Activated CD8-positive, alpha-beta memory T cell treated with anti-CD3 and anti-CD28 coated beads, Interleukin-2, amount 10 ng/mL, durations not matched to agents 7 days and 5 days (primary cell): ENCODE results near the gene AFG1L. TPM values are rescaled to one million over a fixed set of nuclear protein-coding genes. Genes with fewer than 3 reads are reported as not detected.
"Not testable (repeated sequence)": the region's sequence is repeated elsewhere in the genome, so short reads cannot be mapped to it uniquely, and the experiment has no call there.

Experiments
- ATAC-seq: fragments of 150-1000 bp; cut with Tn5 transposase; one replicate; pipeline ENCODE4 v1.10.0; 2021; ENCODE audit warnings: moderate library complexity
- CTCF ChIA-PET: fragments of 350-600 bp; sonication (Branson Sonifier 250); formaldehyde crosslinking; loops from one replicate; lab custom pipeline; 2021; ENCODE audit warnings: antibody characterized with exemption; lab: Charles Lee
- DNase-seq: peaks from one replicate; pipeline ENCODE4 v3.0.0-alpha.2; 2020
- H3K27ac Mint-ChIP-seq: one replicate; pipeline ENCODE4 v1.8.0; 2021; ENCODE audit warnings: mild to moderate bottlenecking, mixed read lengths
- H3K27me3 Mint-ChIP-seq: one replicate; pipeline ENCODE4 v1.8.0; 2021; ENCODE audit warnings: mixed read lengths
- H3K36me3 Mint-ChIP-seq: one replicate; pipeline ENCODE4 v1.8.0; 2021; ENCODE audit warnings: mild to moderate bottlenecking, mixed read lengths
- H3K4me1 Mint-ChIP-seq: one replicate; pipeline ENCODE4 v1.8.0; 2021; ENCODE audit warnings: mixed read lengths
- H3K4me3 Mint-ChIP-seq: one replicate; pipeline ENCODE4 v1.8.0; 2021; ENCODE audit warnings: mild to moderate bottlenecking, moderate library complexity, mixed read lengths
- H3K9me3 Mint-ChIP-seq: one replicate; pipeline ENCODE4 v1.8.0; 2022; ENCODE audit warnings: low read depth, mixed read lengths
- total RNA-seq, 2 experiments: library from RNA; stranded (reverse); gene quantifications; one replicate each; pipeline ENCODE4 v1.2.3, GENCODE V29; 2021

The AFG1L gene
- total RNA-seq, 2 experiments from 2014 or later = 3.9 to 8.9 TPM

DNA sequence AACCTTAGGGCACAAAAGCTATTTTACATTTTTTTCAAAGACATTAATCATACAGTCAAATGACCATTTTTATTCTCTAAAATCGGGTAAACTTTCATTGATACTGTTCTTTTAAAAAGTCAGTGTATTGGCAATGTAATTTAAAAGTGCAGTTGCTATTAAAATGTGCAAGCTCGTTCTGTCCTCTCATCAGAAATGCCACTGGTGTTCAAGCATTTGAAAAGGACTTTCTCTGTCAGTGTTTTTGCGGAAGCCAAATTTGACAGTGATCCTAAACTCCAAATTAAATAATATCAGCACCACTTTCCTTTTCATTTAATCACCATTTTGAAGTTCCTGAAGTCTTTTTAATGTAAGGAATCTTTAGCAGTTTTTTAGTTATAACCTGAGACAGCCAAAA is 69.6 kb downstream of the AFG1L start:
- H3K9me3 Mint-ChIP-seq = no peaks in the 10 kb centered on the region
- DNase-seq = no peak
- H3K4me1 Mint-ChIP-seq = peaks cover 5% of the 10 kb centered on the region

GRCh38 chr6:108365478-108365877 is 70.6 kb downstream of the AFG1L start:
- ATAC-seq (no peak), DNase-seq (no peak)
- peaks cover 5% of the 10 kb centered on the region for H3K4me1 Mint-ChIP-seq
- no peak overlapping the region for H3K27ac Mint-ChIP-seq
- CTCF ChIA-PET = no interaction called here
- H3K36me3 Mint-ChIP-seq = no peaks in the 10 kb centered on the region
- H3K27me3 Mint-ChIP-seq = no peaks in the 10 kb centered on the region
- no peaks in the 10 kb centered on the region for H3K9me3 Mint-ChIP-seq
- no peak overlapping the region for H3K4me3 Mint-ChIP-seq

More for the DNA sequence above, 69.6 kb downstream of the AFG1L start:
- Mint-ChIP-seq H3K36me3 (no peaks in the 10 kb centered on the region), H3K27ac (no peak overlapping the region), H3K27me3 (no peaks in the 10 kb centered on the region), H3K4me3 (no peak overlapping the region)
- CTCF ChIA-PET = interaction anchor here (0.7 kb wide), 2 partner anchors 9 to 1047 kb away, joined by 3 to 4 read pairs; no protein-coding TSS in a partner anchor
- ATAC-seq = no peak

- Mint-ChIP-seq H3K36me3 (no peaks in the 10 kb centered on the region), H3K4me3 (no peak overlapping the region), H3K4me1 (peaks cover 3% of the 10 kb centered on the region), H3K9me3 (no peaks in the 10 kb centered on the region), H3K27ac (no peak overlapping the region), H3K27me3 (no peaks in the 10 kb centered on the region)
- CTCF ChIA-PET = no interaction called here
- DNase-seq = no peak
- no peak for ATAC-seq
Observed at GRCh38 chr6:108366236-108366635, 71.4 kb downstream of the AFG1L start.

DNA sequence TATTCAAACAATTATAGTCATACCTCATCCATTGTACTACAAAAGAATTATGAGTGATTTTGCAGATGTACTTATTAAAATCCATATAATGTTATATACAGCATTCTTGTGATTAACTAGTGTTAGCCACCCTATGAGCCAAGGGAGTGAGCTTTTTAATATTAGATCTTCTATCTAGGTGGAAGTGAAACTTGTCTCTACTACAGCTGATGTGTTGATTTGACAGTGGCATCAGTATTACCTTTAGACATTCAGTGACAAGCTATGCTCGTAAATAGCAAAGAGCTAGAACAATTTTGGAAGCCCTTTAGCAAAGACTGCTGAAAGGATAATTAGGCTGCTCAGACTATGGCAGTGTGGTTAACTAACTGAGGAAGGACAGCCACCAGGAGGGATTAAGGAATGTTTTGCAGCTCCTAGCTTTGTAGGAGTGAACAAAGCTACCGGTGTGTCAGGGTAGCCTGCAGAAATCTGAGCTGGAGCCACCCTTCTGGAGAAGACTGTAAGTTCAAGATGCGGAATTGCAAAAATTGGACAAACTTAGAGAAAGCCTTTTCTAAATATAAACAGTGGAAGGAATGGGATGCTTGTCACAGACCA is 73.7 kb downstream of the AFG1L start:
- Mint-ChIP-seq H3K27me3 (no peaks in the 10 kb centered on the region), H3K36me3 (no peaks in the 10 kb centered on the region), H3K4me1 (peaks cover 3% of the 10 kb centered on the region), H3K4me3 (no peak overlapping the region), H3K9me3 (no peaks in the 10 kb centered on the region), H3K27ac (no peak overlapping the region)
- ATAC-seq (no peak), DNase-seq (no peak)
- CTCF ChIA-PET = no interaction called here

DNA sequence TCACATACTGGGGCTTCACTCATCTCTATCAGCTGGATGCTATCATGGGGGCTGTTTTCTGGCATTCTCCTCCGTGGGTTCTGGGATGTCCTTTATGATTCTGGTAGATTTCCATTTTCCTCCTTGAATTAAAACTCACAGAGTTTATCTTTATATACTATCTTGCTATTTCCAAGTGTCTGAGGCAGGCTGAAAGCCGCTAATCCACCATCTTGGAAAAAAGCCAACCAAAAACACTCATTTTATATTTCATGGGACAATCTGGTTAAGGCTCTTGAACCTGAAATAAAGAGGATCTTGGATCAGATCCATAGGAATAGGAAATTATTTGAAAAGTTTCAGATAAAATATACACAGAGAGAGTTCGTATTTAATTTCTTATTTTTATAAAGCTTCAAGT is 86.0 kb downstream of the AFG1L start:
- Mint-ChIP-seq H3K9me3 (no peaks in the 10 kb centered on the region), H3K27ac (no peak overlapping the region), H3K4me1 (no peaks in the 10 kb centered on the region), H3K27me3 (no peaks in the 10 kb centered on the region), H3K36me3 (peaks cover 5% of the 10 kb centered on the region), H3K4me3 (no peak overlapping the region)
- ATAC-seq (no peak), DNase-seq (no peak)
- CTCF ChIA-PET = no interaction called here

DNA sequence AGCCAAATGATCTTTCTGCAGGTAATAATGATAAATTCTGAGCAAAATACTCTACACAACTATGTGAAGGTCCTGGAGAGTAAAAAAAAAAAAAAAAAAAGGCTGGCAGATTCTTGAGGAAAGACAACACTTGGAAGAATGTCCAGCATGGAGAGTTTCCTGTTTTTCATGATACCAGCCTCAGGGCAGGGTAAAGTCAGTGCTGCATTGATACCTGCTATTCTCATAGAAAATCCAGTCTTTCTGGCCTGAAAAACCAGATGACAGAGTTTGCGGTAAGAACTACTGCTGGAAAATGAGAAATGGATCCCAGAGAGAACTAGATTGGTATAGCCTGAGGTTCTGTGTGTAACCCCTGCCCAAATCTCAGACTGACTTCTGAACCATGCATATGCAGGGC is 89.1 kb downstream of the AFG1L start:
- H3K9me3 Mint-ChIP-seq = no peaks in the 10 kb centered on the region
- H3K27ac Mint-ChIP-seq = no peak overlapping the region
- no peak overlapping the region for H3K4me3 Mint-ChIP-seq
- ATAC-seq (no peak), DNase-seq (no peak)
- H3K4me1 Mint-ChIP-seq = no peaks in the 10 kb centered on the region
- CTCF ChIA-PET = no interaction called here
- no peaks in the 10 kb centered on the region for H3K36me3 Mint-ChIP-seq
- H3K27me3 Mint-ChIP-seq = no peaks in the 10 kb centered on the region

DNA sequence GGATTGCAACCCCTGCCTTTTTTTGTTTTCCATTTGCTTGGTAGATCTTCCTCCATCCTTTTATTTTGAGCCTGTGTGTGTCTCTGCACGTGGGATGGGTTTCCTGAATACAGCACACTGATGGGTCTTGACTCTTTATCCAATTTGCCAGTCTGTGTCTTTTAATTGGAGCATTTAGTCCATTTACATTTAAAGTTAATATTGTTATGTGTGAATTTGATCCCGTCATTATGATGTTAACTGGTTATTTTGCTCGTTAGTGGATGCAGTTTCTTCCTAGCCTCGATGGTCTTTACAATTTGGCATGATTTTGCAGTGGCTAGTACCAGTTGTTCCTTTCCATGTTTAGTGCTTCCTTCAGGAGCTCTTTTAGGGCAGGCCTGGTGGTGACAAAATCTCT is 94.3 kb downstream of the AFG1L start:
- H3K4me1 Mint-ChIP-seq, H3K27me3 Mint-ChIP-seq, DNase-seq, H3K4me3 Mint-ChIP-seq, H3K27ac Mint-ChIP-seq, ATAC-seq, H3K36me3 Mint-ChIP-seq, H3K9me3 Mint-ChIP-seq, CTCF ChIA-PET: not testable (repeated sequence)

GRCh38 chr6:108395297-108395696 is 100.4 kb downstream of the AFG1L start:
- ATAC-seq = no peak
- no peaks in the 10 kb centered on the region for H3K4me1 Mint-ChIP-seq
- H3K27ac Mint-ChIP-seq = no peak overlapping the region
- CTCF ChIA-PET = interaction anchor here (0.9 kb wide), 1 partner anchor 11 kb away, joined by 3 read pairs; no protein-coding TSS in a partner anchor
- no peaks in the 10 kb centered on the region for H3K9me3 Mint-ChIP-seq
- peaks cover 3% of the 10 kb centered on the region for H3K27me3 Mint-ChIP-seq
- no peak for DNase-seq
- no peaks in the 10 kb centered on the region for H3K36me3 Mint-ChIP-seq
- H3K4me3 Mint-ChIP-seq = no peak overlapping the region

- no peak overlapping the region for H3K4me3 Mint-ChIP-seq
- no peak for ATAC-seq
- CTCF ChIA-PET = no interaction called here
- no peak overlapping the region for H3K27ac Mint-ChIP-seq
- H3K9me3 Mint-ChIP-seq = no peaks in the 10 kb centered on the region
- H3K4me1 Mint-ChIP-seq = no peaks in the 10 kb centered on the region
- no peak for DNase-seq
- H3K36me3 Mint-ChIP-seq = peaks cover 7% of the 10 kb centered on the region
- no peaks in the 10 kb centered on the region for H3K27me3 Mint-ChIP-seq
Observed at GRCh38 chr6:108403236-108403635, 108.4 kb downstream of the AFG1L start.

DNA sequence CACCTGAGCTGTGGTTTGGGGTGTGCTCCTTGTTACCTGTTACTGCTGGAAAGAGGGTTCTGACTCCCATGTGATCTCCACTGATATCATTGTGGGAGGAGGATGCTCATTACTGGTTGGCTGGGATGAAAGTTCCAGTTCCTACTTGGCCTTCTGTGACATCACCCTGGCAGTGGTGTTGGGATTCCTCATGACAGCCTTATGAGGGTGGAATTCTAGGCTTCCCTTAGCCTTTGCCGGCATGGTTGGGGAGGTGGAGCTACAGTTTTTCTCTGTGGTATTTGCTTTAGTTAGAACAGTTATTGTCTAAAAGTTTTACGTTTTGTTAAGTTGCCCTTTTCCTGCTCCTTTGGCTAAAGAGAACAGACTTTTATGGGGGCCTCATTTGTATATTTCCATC is 112.1 kb downstream of the AFG1L start:
- Mint-ChIP-seq H3K27ac (no peak overlapping the region), H3K9me3 (peaks cover 1% of the 10 kb centered on the region), H3K4me1 (no peaks in the 10 kb centered on the region), H3K36me3 (peaks cover 8% of the 10 kb centered on the region), H3K27me3 (no peaks in the 10 kb centered on the region), H3K4me3 (no peak overlapping the region)
- ATAC-seq (no peak), DNase-seq (no peak)
- CTCF ChIA-PET = interaction anchor here (1.3 kb wide), 1 partner anchor 14 kb away, joined by 4 read pairs; no protein-coding TSS in a partner anchor

- CTCF ChIA-PET = interaction anchor here (1.3 kb wide), 1 partner anchor 13 kb away, joined by 4 read pairs; no protein-coding TSS in a partner anchor
- H3K9me3 Mint-ChIP-seq = peaks cover 5% of the 10 kb centered on the region
- ATAC-seq = no peak
- H3K4me1 Mint-ChIP-seq = no peaks in the 10 kb centered on the region
- no peak overlapping the region for H3K27ac Mint-ChIP-seq
- DNase-seq = no peak
- H3K4me3 Mint-ChIP-seq = no peak overlapping the region
- peaks cover 10% of the 10 kb centered on the region for H3K36me3 Mint-ChIP-seq
- no peaks in the 10 kb centered on the region for H3K27me3 Mint-ChIP-seq
Observed at GRCh38 chr6:108407904-108408827, 113.3 kb downstream of the AFG1L start.

GRCh38 chr6:108408861-108409260 is 114.0 kb downstream of the AFG1L start:
- Mint-ChIP-seq H3K4me3 (no peak overlapping the region), H3K9me3 (peaks cover 5% of the 10 kb centered on the region), H3K4me1 (no peaks in the 10 kb centered on the region), H3K27ac (no peak overlapping the region), H3K36me3 (peaks cover 10% of the 10 kb centered on the region), H3K27me3 (peaks cover under 1% of the 10 kb centered on the region)
- CTCF ChIA-PET = no interaction called here
- DNase-seq (no peak), ATAC-seq (no peak)

DNA sequence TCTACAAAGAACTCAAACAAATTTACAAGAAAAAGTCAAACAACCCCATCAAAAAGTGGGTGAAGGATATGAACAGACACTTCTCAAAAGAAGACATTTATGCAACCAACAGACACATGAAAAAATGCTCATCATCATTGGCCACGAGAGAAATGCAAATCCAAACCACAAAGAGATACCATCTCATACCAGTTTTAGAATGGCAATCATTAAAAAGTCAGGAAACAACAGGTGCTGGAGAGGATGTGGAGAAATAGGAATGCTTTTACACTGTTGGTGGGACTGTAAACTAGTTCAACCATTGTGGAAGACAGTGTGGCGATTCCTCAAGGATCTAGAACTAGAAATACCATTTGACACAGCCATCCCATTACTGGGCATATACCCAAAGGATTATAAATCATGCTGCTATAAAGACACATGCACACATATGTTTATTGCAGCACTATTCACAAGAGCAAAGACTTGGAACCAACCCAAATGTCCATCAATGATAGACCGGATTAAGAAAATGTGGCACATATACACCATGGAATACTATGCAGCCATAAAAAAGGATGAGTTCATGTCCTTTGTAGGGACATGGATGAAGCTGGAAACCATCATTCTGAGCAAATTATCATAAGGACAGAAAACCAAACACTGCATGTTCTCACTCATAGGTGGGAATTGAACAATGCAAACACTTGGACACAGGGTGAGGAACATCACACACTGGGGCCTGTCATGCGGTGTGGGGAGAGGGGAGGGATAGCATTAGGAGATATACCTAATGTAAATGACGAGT is 121.4 kb downstream of the AFG1L start:
- H3K36me3 Mint-ChIP-seq, DNase-seq, ATAC-seq, H3K4me3 Mint-ChIP-seq, H3K27ac Mint-ChIP-seq, H3K9me3 Mint-ChIP-seq, H3K4me1 Mint-ChIP-seq, CTCF ChIA-PET: not testable (repeated sequence)
- H3K27me3 Mint-ChIP-seq = peaks cover 10% of the 10 kb centered on the region
